PC-3 (cell line): ENCODE measurements around the gene AK8. TPM values are rescaled to one million over a fixed set of nuclear protein-coding genes. Genes with fewer than 3 reads are reported as not detected.
A peak's percentile ranks its signal among the peaks of the same experiment; 100 is the strongest.

Source experiments
- ATAC-seq: fragments of 200-7000 bp; cut with Tn5 transposase; 2 replicates; pipeline ENCODE4 v1.9.1; 2020; ENCODE audit warnings: mild to moderate bottlenecking, moderate library complexity
- BruUV-seq: library from RNA; stranded (reverse); fragments of 400-500 nt; replicated peaks from 2 replicates; lab custom pipeline; 2021; lab: Mats Ljungman, UMichigan
- CTCF ChIA-PET: fragments of 300-600 bp; sonication (Branson Sonifier 250); formaldehyde crosslinking; loops from one replicate; lab custom pipeline; 2022; ENCODE audit warnings: antibody characterized with exemption; lab: Charles Lee
- POLR2A ChIA-PET: fragments of 300-600 bp; sonication (Branson Sonifier 250); formaldehyde crosslinking; loops from one replicate; lab custom pipeline; 2022; ENCODE audit warnings: antibody characterized with exemption; ENCODE audit not compliant: unreplicated experiment; lab: Charles Lee
- DNase-seq: peaks from one replicate; pipeline ENCODE4 v3.0.0-alpha.2; 2015
- H2AFZ ChIP-seq: fragments of 300-600 bp; sonication (generic); 2 replicates; pipeline ENCODE4 v1.6.0; 2016; ENCODE audit warnings: antibody characterized with exemption, low read length
- H3F3A ChIP-seq: fragments of 300-600 bp; sonication (generic); one replicate; pipeline ENCODE4 v1.6.0; 2017; ENCODE audit warnings: antibody characterized with exemption, low read length, control low read depth, mild to moderate bottlenecking; ENCODE audit not compliant: unreplicated experiment
- H3K27ac ChIP-seq: fragments of 300-600 bp; sonication (generic); 2 replicates; pipeline ENCODE4 v1.5.1; 2016; ENCODE audit warnings: mild to moderate bottlenecking, low read length
- H3K27me3 ChIP-seq: fragments of 300-600 bp; sonication (generic); 2 replicates; pipeline ENCODE4 v1.6.1; 2016; ENCODE audit warnings: low read length, mixed read lengths
- H3K36me3 ChIP-seq: fragments of 300-600 bp; sonication (generic); 2 replicates; pipeline ENCODE4 v1.6.1; 2016; ENCODE audit warnings: low read depth, mixed run types, low read length, mixed read lengths
- H3K4me1 ChIP-seq: fragments of 300-600 bp; sonication (generic); 2 replicates; pipeline ENCODE4 v1.5.1; 2016; ENCODE audit warnings: low read length; ENCODE audit not compliant: insufficient read depth
- H3K4me2 ChIP-seq: fragments of 300-600 bp; sonication (generic); 2 replicates; pipeline ENCODE4 v1.6.0; 2016; ENCODE audit warnings: low read length
- H3K4me3 ChIP-seq: fragments of 300-600 bp; sonication (generic); 2 replicates; pipeline ENCODE4 v1.5.1; 2016; ENCODE audit warnings: mild to moderate bottlenecking, low read length, mixed read lengths
- H3K79me2 ChIP-seq: fragments of 300-600 bp; sonication (generic); 2 replicates; pipeline ENCODE4 v1.6.1; 2017; ENCODE audit warnings: low read length, mixed read lengths
- H3K9ac ChIP-seq: fragments of 300-600 bp; sonication (generic); 2 replicates; pipeline ENCODE4 v1.6.0; 2016; ENCODE audit warnings: mild to moderate bottlenecking, low read length
- H3K9me2 ChIP-seq: fragments of 300-600 bp; sonication (generic); replicated peaks from 2 replicates; pipeline ENCODE4 v1.6.1; 2016; ENCODE audit warnings: mixed run types, low read length, mixed read lengths
- H3K9me3 ChIP-seq: fragments of 300-600 bp; sonication (generic); 2 replicates; pipeline ENCODE4 v1.6.1; 2016; ENCODE audit warnings: low read length, mixed read lengths
- H4K20me1 ChIP-seq: fragments of 300-600 bp; sonication (generic); 2 replicates; pipeline ENCODE4 v1.6.1; 2016; ENCODE audit warnings: low read length, mixed read lengths
- EZH2 ChIP-seq: fragments of 300-600 bp; sonication (generic); IDR thresholded peaks from one replicate; pipeline ENCODE4 v1.6.1; 2017; ENCODE audit warnings: antibody characterized with exemption, mild to moderate bottlenecking, low read length; ENCODE audit not compliant: unreplicated experiment
- EZH2phosphoT487 ChIP-seq: fragments of 300-600 bp; sonication (generic); IDR thresholded peaks from 2 replicates; pipeline ENCODE4 v1.6.1; 2018; ENCODE audit warnings: mild to moderate bottlenecking, antibody characterized with exemption, low read length, borderline replicate concordance
- intact Hi-C: fragments of 100-400 bp; cut with micrococcal nuclease; formaldehyde crosslinking; loops from 2 replicates; pipeline ENCODE4 v1.9.0; 2023
- total RNA-seq: library from RNA; depleted of rRNA; stranded (reverse); fragments of >200 nt; gene quantifications from 2 replicates; pipeline ENCODE4 v1.2.3, GENCODE V29; 2014
- TF ChIP-seq, protein P1 (sequence below): fragments of 300-600 bp; sonication (generic); conservative IDR thresholded peaks from 2 replicates; pipeline ENCODE4 v1.5.1; 2017; ENCODE audit warnings: antibody characterized with exemption, low read depth, mild to moderate bottlenecking, low read length

AK8 gene
- total RNA-seq, 1 experiment from 2014 or later = 0.55 TPM

DNA sequence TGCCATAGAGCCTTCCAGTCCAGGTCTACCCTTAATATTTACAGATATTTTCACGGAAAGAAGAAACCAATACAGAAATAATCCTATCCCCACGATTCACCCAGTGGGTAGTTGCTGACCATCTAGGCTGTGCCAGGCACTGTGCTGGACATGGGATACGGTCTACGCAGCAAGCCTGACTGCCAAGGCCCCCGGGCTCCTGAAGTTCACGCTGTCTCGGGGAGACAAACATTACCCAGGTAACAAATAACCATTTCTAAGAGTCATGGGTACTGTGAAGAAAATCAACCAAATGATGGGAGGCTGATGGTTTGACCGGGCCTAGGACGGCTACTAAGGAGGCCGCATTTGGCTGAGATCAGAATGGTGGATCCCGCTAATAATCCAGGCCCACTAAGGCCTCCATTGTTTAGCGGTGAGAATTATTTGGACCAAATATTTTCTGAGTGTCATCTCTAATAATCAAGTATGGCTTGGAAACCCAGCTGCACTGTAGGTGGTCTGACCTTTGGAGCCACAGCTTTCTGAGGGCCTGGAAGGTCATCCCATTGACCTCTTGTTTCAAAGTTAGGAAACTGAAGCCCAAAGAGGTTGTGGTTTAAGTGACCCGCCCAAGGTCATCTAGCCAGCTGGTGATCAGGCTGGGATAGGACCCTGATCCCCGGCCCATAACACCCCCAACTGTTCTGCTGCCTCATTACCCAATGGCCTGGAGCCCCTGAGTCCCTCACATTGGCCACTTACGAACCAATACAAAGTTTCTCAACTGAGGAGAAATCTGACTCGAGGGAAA, 82.4 kb downstream of the AK8 start:
- Histone ChIP-seq H3K4me1 (peaks cover 3% of the 10 kb centered on the region; the same call in 1 of the 2 replicates), H3K79me2 (no peaks in the 10 kb centered on the region), H4K20me1 (no peaks in the 10 kb centered on the region), H3K9me3 (no peaks in the 10 kb centered on the region), H3K36me3 (no peaks in the 10 kb centered on the region), H3K27me3 (no peaks in the 10 kb centered on the region), H3K9me2 (no peaks in the 10 kb centered on the region), H3F3A (no peaks in the 10 kb centered on the region), H3K4me2 (no peak overlapping the region), H3K9ac (no peak overlapping the region), H2AFZ (no peak overlapping the region), H3K27ac (no peak overlapping the region), H3K4me3 (no peak overlapping the region)
- no TSS peak for BruUV-seq
- DNase-seq = no peak
- intact Hi-C loops = no loop called here
- POLR2A ChIA-PET = interaction anchor here (0.6 kb wide), 1 partner anchor 83 kb away, joined by 4 read pairs; no protein-coding TSS in a partner anchor
- TF ChIP-seq, protein P1, sequence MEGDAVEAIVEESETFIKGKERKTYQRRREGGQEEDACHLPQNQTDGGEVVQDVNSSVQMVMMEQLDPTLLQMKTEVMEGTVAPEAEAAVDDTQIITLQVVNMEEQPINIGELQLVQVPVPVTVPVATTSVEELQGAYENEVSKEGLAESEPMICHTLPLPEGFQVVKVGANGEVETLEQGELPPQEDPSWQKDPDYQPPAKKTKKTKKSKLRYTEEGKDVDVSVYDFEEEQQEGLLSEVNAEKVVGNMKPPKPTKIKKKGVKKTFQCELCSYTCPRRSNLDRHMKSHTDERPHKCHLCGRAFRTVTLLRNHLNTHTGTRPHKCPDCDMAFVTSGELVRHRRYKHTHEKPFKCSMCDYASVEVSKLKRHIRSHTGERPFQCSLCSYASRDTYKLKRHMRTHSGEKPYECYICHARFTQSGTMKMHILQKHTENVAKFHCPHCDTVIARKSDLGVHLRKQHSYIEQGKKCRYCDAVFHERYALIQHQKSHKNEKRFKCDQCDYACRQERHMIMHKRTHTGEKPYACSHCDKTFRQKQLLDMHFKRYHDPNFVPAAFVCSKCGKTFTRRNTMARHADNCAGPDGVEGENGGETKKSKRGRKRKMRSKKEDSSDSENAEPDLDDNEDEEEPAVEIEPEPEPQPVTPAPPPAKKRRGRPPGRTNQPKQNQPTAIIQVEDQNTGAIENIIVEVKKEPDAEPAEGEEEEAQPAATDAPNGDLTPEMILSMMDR = no peak
- no peak for TF ChIP-seq EZH2
- no peak for TF ChIP-seq EZH2phosphoT487
- CTCF ChIA-PET = no interaction called here
- no peak for ATAC-seq

DNA sequence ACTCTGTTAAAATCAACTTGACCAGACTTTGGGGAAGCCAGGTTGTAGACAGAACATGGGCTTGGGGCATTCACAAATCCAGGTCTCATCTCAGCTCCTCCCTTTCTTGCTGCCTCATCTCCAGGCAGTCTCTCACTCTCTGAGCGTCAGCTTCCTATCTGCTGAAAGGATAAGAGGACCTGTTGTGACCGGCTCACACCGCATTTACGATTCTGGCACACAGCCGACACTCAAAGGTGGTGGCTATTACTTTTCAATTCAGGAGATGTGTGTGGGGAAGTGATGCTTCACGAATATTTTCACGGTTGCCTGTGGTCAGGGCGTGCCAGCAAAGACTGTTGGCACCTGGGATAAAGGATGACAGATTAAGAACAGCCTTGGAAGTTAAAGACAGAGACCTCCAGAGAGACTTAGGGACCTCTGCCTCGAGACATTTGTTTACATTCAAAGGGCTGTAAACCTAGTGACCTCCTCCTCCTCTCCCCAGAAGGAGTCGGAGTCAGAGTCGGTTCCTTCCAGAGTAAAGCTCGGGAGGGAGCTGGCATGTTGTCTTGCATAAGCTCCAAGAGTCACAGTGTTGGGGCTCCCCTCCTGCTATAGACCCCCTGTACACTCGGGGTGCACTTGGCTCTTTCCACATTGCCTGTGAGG, 83.2 kb downstream of the AK8 start:
- intact Hi-C loops = no loop called here
- no peak overlapping the region for H3K4me3 ChIP-seq
- no peak overlapping the region for H3K4me2 ChIP-seq
- H2AFZ ChIP-seq = no peak overlapping the region
- 0 out of 2 replicates have a peak, but pooled peaks cover under 1% of the 10 kb centered on the region for H3K4me1 ChIP-seq
- H3F3A ChIP-seq = no peaks in the 10 kb centered on the region
- DNase-seq (peak; percentile 21), ATAC-seq (no peak)
- POLR2A ChIA-PET = interaction anchor here (0.6 kb wide), 1 partner anchor 84 kb away, joined by 4 read pairs; no protein-coding TSS in a partner anchor
- TF ChIP-seq, protein P1 = no peak
- no peak for TF ChIP-seq EZH2phosphoT487
- TF ChIP-seq EZH2 = no peak
- no peak overlapping the region for H3K9ac ChIP-seq
- H3K27me3 ChIP-seq = no peaks in the 10 kb centered on the region
- H4K20me1 ChIP-seq = no peaks in the 10 kb centered on the region
- H3K79me2 ChIP-seq = no peaks in the 10 kb centered on the region
- CTCF ChIA-PET = no interaction called here
- no peaks in the 10 kb centered on the region for H3K36me3 ChIP-seq
- no peaks in the 10 kb centered on the region for H3K9me2 ChIP-seq
- BruUV-seq = no TSS peak
- no peak overlapping the region for H3K27ac ChIP-seq
- no peaks in the 10 kb centered on the region for H3K9me3 ChIP-seq
